ENCODE data around the gene MYRFL. TPM values are rescaled to one million over a fixed set of nuclear protein-coding genes. Genes with fewer than 3 reads are reported as not detected.

Gene MYRFL
- total and polyA plus RNA-seq, 11 donors, result 0.13 to 0.96 (median 0.44) TPM; not detected in 2

DNA sequence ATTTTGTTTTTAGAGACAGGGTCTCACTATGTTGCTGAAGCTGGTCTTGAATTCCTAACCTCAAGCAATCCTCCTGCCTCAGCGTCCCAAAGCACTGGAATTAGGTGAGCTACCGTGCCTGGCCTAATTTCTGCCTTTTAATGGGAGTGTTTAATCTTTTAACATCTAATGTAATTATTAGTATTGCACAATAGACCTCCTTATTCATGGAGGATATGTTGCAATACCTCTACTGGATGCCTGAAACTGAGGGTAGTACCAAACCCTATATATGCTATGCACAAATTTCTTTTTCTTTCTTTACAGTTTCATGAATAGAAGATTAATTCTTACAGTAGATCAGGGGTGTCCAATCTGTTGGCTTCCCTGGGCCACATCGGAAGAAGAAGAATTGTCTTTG lies 47.8 kb downstream of the MYRFL start:
- TF ChIP-seq, protein P1, sequence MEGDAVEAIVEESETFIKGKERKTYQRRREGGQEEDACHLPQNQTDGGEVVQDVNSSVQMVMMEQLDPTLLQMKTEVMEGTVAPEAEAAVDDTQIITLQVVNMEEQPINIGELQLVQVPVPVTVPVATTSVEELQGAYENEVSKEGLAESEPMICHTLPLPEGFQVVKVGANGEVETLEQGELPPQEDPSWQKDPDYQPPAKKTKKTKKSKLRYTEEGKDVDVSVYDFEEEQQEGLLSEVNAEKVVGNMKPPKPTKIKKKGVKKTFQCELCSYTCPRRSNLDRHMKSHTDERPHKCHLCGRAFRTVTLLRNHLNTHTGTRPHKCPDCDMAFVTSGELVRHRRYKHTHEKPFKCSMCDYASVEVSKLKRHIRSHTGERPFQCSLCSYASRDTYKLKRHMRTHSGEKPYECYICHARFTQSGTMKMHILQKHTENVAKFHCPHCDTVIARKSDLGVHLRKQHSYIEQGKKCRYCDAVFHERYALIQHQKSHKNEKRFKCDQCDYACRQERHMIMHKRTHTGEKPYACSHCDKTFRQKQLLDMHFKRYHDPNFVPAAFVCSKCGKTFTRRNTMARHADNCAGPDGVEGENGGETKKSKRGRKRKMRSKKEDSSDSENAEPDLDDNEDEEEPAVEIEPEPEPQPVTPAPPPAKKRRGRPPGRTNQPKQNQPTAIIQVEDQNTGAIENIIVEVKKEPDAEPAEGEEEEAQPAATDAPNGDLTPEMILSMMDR (IDR thresholded peaks at IDR 0.05), result no peak
- no peak for TF ChIP-seq POLR2A (IDR thresholded peaks at IDR 0.05)
- Histone ChIP-seq H3K36me3 (no peaks in the 10 kb centered on the region), H3K4me3 (no peak overlapping the region), H3K27ac (no peak overlapping the region), H3K9me3 (no peaks in the 10 kb centered on the region), H3K27me3 (no peaks in the 10 kb centered on the region), H3K4me1 (no peaks in the 10 kb centered on the region)
- WGBS, 4 donors, result 56 to 73% (median 58%) methylated on average over 3 of the region's 3 CpGs
- intact Hi-C loops (cut with DNase I), result loop anchor here in 3 of 10 donors (10.0 kb wide), 2 partner anchors 852 to 862 kb away; no protein-coding TSS in a partner anchor
- ATAC-seq (no peak), DNase-seq (no peak)

DNA sequence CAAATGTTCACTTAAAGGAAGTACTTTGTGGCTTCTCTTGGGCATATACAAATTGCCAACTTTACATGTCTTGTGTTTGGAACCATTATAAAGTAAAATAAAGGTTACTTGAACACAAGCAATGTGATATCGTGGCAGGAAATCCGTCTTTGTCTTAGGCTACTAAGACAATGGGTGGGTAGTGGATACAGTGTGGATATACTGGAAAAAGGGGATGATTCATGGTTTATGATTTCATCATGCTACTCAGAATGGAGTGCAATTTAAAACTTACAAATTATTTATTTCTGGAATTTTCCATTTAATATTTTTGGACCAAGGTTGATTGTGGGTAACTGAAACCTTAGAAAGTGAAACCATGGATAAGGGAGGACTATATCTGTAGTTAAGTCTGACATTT lies 48.4 kb downstream of the MYRFL start:
- TF ChIP-seq POLR2A (IDR thresholded peaks at IDR 0.05), result no peak
- TF ChIP-seq, protein P1 (IDR thresholded peaks at IDR 0.05), result no peak
- 56 to 65% (median 64%) methylated on average over 2 of the region's 2 CpGs for WGBS, 4 donors
- DNase-seq, result no peak
- no peaks in the 10 kb centered on the region for H3K27me3 ChIP-seq
- no peaks in the 10 kb centered on the region for H3K36me3 ChIP-seq
- no peak overlapping the region for H3K27ac ChIP-seq
- H3K4me1 ChIP-seq, result no peaks in the 10 kb centered on the region
- ATAC-seq, result peak in 1 of 4 donors; percentile 56
- no peak overlapping the region for H3K4me3 ChIP-seq
- intact Hi-C loops (cut with DNase I), result loop anchor here in 3 of 10 donors (10.0 kb wide), 2 partner anchors 851 to 861 kb away; no protein-coding TSS in a partner anchor
- no peaks in the 10 kb centered on the region for H3K9me3 ChIP-seq

DNA sequence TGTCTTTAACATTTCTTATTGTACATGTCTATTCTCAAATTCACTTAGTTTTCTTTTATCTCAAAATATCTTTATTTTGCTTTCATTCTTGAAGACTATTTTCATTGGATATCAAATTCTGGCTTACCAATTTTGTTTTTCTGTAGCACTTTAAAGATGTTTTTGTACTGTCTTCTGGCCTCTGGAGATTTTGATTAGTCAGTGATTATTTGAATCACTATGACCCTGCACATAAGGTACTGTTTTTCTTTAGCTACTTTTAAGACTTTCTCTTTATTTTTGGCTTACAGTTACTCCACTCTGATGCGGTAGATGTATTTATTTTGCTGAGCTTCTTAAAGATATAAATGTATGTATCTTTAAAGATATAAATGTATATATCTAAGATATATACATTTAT lies 49.6 kb downstream of the MYRFL start:
- H3K27me3 ChIP-seq, result no peaks in the 10 kb centered on the region
- intact Hi-C loops (cut with DNase I), result loop anchor here in 8 of 10 donors (5.0 to 10.0 kb wide), 5 partner anchors 703 to 978 kb away; no protein-coding TSS in a partner anchor
- 47 to 79% (median 63%) methylated on average over 1 of the region's 1 CpG for WGBS, 4 donors
- no peak overlapping the region for H3K4me3 ChIP-seq
- DNase-seq (no peak), ATAC-seq (no peak)
- peaks cover 0 to 7% (median 0%) of the 10 kb centered on the region in 12 donors for H3K4me1 ChIP-seq
- H3K9me3 ChIP-seq, result no peaks in the 10 kb centered on the region
- TF ChIP-seq POLR2A (IDR thresholded peaks at IDR 0.05), result no peak
- TF ChIP-seq, protein P1 (IDR thresholded peaks at IDR 0.05), result no peak
- no peak overlapping the region for H3K27ac ChIP-seq
- no peaks in the 10 kb centered on the region for H3K36me3 ChIP-seq

DNA sequence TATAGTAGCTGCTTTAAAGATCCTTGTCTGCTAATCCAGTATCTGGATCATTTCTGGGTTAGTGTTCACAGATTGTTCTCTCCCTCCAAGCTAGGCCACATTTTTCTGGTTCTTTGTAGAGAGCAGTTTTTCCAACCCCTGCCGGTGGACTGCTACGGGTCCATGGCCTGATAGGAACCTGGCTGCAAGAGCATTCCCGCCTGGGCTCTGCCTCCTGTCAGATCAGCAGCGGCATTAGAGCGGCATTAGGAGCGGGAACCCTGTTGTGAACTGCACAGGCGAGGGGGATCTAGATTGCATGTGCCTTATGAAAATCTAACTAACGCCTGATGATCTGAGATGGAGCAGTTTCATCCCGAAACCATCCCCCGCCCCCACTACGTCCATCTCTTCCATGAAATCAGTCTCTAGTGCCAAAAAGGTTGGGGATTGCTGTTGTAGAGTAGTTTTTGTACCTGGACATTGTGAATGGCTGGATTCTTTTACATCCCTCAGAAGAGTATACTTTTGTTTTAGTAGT lies 50.4 kb downstream of the MYRFL start:
- no peaks in the 10 kb centered on the region for H3K36me3 ChIP-seq
- H3K9me3 ChIP-seq, result no peaks in the 10 kb centered on the region
- no peaks in the 10 kb centered on the region for H3K27me3 ChIP-seq
- H3K4me3 ChIP-seq, result no peak overlapping the region
- peaks cover 0 to 9% (median 0%) of the 10 kb centered on the region in 12 donors for H3K4me1 ChIP-seq
- intact Hi-C loops (cut with DNase I), result loop anchor here in 8 of 10 donors (5.0 to 10.0 kb wide), 5 partner anchors 702 to 977 kb away; no protein-coding TSS in a partner anchor
- no peak overlapping the region for H3K27ac ChIP-seq
- TF ChIP-seq, protein P1 (IDR thresholded peaks at IDR 0.05), result no peak
- no peak for TF ChIP-seq POLR2A (IDR thresholded peaks at IDR 0.05)
- 75 to 87% (median 82%) methylated on average over 11 of the region's 11 CpGs for WGBS, 4 donors
- no peak for ATAC-seq
- DNase-seq, result no peak
